ENCODE data around the gene ASIP.
"Not testable (repeated sequence)": the region's sequence is repeated elsewhere in the genome, so short reads cannot be mapped to it uniquely, and the experiment has no call there.

The ASIP gene

GRCh38 chr20:34243377-34243776 is 2.2 kb downstream of the ASIP start:
- no peak for DNase-seq

- no peak for DNase-seq
Observed at GRCh38 chr20:34246126-34246626, 5.0 kb downstream of the ASIP start.

- DNase-seq, result no peak
Observed at GRCh38 chr20:34249291-34249690, 8.1 kb downstream of the ASIP start.

- no peak for DNase-seq
Observed at GRCh38 chr20:34250005-34250404, 8.8 kb downstream of the ASIP start.

GRCh38 chr20:34251619-34252018 is 10.4 kb downstream of the ASIP start:
- no peak for DNase-seq

- DNase-seq, result not testable (repeated sequence)
Observed at GRCh38 chr20:34252431-34253086, 11.3 kb downstream of the ASIP start.

GRCh38 chr20:34254979-34255378 is 13.8 kb downstream of the ASIP start:
- no peak for DNase-seq

GRCh38 chr20:34256629-34257124 is 15.5 kb downstream of the ASIP start:
- DNase-seq, result no peak

GRCh38 chr20:34260208-34260942 is 19.2 kb downstream of the ASIP start:
- no peak for DNase-seq

- no peak for DNase-seq
Observed at GRCh38 chr20:34262488-34263288, 21.5 kb downstream of the ASIP start.

- not testable (repeated sequence) for DNase-seq
Observed at GRCh38 chr20:34263468-34263867, 22.2 kb downstream of the ASIP start.

GRCh38 chr20:34264141-34264540 is 22.9 kb downstream of the ASIP start:
- DNase-seq, result no peak

GRCh38 chr20:34268145-34268544 is 26.9 kb downstream of the ASIP start:
- no peak for DNase-seq

- DNase-seq, result peak; percentile 66
Observed at GRCh38 chr20:34268851-34269636, 27.8 kb downstream of the ASIP start.

GRCh38 chr20:34269996-34270627 is 28.9 kb downstream of the ASIP start:
- DNase-seq, result no peak

GRCh38 chr20:34271956-34272355 is 30.7 kb downstream of the ASIP start:
- DNase-seq, result no peak

GRCh38 chr20:34274694-34275093 is 33.5 kb downstream of the ASIP start:
- no peak for DNase-seq

- DNase-seq, result no peak
Observed at GRCh38 chr20:34281177-34281576, 40.0 kb downstream of the ASIP start.

- no peak for DNase-seq
Observed at GRCh38 chr20:34282041-34282440, 40.8 kb downstream of the ASIP start.

- no peak for DNase-seq
Observed at GRCh38 chr20:34283844-34284243, 42.6 kb downstream of the ASIP start.

GRCh38 chr20:34285450-34285849 is 44.2 kb downstream of the ASIP start:
- DNase-seq, result no peak

GRCh38 chr20:34287500-34287899 is 46.3 kb downstream of the ASIP start:
- not testable (repeated sequence) for DNase-seq

All from activated effector memory CD4-positive, alpha-beta T cell treated with anti-CD3 and anti-CD28 coated beads, Interleukin-2, amount 50 U/mL, for 16 hours (primary cell).